PC-3 (cell line): ENCODE data around the gene KRTAP3-2.

Experiments
- CTCF ChIP-seq: fragments of 300-600 bp; sonication (generic); conservative IDR thresholded peaks from 2 replicates; pipeline ENCODE4 v1.5.1; 2017; ENCODE audit warnings: antibody characterized with exemption, low read depth, mild to moderate bottlenecking, low read length
- EZH2 ChIP-seq: fragments of 300-600 bp; sonication (generic); IDR thresholded peaks from one replicate; pipeline ENCODE4 v1.6.1; 2017; ENCODE audit warnings: antibody characterized with exemption, mild to moderate bottlenecking, low read length; ENCODE audit not compliant: unreplicated experiment

GRCh38 chr17:41013181-41013580 is 13.5 kb upstream of the KRTAP3-2 start:
- no peak for TF ChIP-seq CTCF
- TF ChIP-seq EZH2: no peak
